OCI-M2 (cell line): ENCODE measurements around the gene TKFC.

Experiments used
- DNase-seq: peaks from one replicate; lab custom pipeline; 2025; ENCODE audit not compliant: unreplicated experiment; lab: John Stamatoyannopoulos, UW

Gene TKFC

DNA sequence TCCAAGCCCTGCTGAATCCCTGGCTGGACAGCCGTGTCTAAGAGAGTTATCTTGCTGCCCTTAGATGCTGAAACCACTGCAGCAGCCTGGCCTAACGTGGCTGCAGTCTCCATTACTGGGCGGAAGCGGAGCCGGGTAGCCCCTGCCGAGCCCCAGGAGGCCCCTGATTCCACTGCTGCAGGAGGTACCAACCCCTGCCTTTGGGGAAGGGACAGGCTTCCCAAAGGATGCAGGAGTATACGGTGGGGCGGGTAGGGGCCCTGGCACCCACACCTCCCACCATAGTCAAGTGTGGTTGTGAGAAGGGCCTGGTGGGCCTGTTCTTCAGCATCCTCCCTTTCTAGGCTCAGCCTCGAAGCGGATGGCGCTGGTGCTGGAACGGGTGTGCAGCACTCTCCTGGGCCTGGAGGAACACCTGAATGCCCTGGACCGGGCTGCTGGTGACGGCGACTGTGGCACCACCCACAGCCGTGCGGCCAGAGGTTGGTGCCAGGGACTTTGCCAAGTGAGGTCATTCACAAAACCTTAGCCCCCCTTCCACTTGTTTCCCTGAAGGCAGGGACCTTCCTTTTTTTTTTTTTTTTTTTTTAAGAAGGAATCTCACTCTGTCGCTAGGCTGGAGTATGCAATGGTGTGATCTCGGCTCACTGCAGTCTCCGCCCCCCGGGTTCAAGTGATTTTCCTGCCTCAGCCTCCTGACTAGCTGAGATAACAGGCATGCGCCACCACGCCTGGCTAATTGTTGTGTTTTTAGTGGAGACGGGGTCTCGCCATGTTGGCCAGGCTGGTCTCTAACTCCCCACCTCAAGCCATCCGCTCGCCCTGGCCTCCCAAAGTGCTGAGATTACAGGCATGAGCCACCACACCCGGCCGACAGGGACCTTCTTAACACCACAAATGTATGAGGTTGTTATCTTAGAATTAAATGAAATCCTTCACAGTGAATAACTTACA is 11.0 kb downstream of the TKFC start:
- no peak for DNase-seq

DNA sequence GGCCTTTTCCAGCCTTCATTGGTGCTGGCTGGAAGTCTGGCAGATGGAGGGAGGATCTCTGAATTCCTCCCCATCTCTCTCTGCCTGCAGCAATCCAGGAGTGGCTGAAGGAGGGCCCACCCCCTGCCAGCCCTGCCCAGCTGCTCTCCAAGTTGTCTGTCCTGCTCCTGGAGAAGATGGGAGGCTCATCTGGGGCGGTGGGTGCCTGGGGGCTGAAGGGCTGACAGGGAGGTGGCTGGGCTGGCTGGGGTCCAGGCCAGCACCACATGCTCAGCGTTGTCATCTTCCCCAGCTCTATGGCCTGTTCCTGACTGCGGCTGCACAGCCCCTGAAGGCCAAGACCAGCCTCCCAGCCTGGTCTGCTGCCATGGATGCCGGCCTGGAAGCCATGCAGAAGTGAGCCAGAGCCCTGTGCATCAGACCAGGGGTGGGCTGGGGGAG is 12.2 kb downstream of the TKFC start:
- no peak for DNase-seq

DNA sequence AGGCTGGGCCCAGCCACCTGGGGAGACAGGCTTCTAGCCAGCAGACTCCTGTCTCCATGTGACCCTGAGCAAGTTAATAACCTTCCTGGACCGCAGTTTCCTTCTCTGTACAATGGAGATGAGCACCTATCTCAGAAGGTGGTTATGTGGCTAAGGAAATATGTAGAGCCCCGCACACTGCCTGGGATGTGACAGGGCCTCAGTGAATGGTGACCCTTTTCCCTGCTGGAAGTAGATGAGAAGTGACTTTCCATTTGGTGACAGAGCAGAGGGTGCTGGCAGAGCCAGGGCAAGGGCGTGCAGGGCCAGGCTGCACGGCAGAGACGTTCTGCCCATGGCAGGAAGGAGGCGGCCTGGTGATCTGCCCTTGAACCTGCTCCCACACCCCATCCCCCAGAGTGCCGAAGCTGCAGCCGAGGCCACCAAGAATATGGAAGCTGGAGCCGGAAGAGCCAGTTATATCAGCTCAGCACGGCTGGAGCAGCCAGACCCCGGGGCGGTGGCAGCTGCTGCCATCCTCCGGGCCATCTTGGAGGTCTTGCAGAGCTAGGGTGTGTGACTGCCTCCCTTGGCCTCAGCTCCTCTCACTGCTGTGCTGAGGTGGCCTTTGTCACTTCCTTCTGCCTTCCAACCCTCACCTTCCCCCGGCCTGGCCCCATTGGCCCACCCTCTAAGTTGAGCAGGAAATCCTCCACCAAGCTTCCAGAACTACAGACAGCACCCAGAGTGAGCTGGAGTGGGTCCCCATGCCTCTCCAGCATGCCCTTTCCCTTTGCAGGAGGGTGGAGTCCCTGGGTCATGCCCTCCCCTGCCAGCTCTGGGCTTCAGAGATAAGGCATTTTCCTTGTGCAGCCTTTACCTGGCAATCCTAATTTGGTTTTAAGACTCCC is 13.2 kb downstream of the TKFC start:
- no peak for DNase-seq

DNA sequence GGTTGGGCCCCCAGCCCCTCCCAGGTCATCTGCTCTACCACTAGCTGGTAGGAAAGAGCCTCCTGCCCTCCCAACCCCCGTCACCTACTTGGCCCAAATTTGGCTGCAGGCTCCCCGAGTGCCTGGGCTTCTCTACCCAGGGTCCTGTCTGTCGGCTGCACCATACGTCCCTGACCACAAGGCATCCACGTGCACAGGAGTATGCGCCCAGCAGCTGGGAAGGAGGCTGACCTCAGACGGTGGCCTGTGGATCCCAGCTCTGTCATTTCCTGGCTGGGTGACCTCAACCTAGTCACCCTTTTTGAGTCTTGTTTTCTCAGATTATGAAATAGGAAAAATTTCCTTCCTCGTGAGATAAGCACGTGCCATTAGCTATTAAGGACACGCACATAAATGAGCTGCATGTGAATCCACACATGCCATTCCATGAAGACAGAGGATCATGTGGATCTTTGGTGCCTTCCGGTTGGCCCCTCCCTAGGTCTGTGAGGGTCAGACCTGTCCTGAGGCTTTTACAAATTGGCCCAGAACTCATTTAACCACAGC is 15.0 kb downstream of the TKFC start:
- no peak for DNase-seq

DNA sequence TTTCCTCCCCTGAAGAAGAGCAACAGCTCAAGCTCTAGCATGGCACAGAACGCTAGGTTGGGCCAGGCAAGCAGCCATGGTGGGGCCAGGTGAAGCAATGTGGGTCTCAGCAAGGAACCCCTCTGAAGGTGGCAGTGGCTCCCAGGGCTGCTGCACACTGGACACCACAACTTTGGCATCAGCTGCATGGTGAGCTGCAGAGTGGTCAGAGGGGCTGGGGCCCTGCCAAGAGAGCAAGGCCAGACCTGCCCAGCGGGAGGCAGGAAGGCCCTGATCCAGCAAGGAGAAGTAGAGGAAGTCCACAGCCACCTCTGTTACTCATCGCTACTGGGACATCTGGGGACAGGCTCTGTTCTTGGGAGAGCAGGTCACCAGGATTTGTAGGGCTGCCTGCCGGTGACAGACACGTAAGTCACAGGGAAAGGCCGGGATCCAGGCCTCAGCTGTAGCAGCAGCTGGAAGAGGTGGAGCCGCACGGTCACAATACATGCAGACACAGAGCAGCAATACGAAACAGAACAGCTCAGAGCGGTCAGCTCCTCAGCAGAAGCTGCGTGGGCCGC is 16.2 kb downstream of the TKFC start:
- DNase-seq, result no peak

DNA sequence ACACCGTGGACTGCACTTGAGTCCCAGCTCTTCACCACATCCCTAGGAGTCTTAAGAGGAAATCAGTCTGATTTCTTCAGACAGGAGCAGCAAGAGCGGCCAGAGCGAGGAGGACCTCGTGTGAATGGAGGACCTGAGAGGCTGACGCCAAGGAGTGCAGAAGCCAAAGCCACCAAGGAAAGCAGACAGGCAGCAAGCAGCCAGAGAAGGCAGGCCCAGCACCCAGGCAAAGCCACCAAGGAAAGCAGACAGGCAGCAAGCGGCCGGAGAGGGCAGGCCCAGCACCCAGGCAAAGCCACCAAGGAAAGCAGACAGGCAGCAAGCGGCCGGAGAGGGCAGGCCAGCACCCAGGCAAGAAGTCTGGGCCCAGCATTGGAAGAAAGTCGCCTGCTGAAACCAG is 16.9 kb downstream of the TKFC start:
- no peak for DNase-seq

DNA sequence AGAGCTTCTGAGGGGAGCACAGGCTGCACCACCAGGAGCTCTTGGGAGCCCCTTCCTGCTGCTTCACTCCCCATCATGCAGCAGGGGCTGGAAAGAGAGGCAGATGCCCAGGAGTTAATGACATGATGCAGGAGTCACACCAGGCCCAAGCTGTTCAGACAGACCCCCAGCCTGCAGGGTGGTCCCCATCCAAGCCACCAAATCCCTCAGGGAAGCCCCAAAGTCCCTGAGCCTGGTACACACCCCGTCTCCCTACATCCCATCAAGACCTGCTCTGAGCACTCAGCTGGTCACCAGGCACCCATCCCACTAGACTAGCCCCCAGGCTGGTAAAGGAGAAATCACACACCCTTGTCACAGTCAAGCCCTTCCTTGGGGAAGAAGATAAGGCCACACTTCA is 17.3 kb downstream of the TKFC start:
- no peak for DNase-seq

DNA sequence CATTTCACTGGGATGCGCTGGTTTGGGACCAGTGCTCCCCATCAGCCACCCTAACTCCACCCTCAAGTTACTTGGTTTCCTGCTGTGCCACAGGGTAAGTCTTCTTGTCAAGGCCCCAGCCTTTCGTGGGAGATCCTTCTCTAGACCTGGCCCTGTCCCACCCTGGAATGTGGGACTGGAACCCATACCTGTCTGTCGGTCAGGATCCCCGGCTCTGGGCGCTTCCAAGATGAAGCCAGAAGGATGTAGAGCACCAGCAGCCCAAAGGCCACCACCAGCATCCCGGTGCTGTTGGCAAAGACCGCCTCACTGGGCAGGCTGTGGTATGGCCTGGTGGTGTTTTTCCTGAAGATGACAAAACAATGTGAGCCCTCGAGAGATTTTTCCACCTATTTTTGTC is 17.8 kb downstream of the TKFC start:
- no peak for DNase-seq

DNA sequence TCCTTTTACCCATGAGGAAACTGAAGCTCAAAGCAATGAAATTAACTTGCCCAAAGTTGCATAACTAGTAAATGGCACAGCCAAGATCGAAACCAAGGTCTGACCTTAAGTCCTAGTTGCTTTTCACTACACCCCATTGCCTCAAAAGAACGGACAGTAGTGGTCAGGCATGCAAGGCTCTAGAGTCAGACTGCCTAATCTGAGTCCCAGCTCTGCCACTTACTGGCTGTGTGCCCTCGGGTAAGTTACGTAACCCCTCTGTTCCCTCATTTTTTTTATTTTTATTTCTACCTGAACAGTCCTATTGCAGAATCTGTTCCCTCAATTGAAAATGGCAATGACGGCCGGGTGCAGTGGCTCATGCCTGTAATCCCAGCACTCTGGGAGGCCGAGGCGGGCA is 19.0 kb downstream of the TKFC start:
- no peak for DNase-seq

DNA sequence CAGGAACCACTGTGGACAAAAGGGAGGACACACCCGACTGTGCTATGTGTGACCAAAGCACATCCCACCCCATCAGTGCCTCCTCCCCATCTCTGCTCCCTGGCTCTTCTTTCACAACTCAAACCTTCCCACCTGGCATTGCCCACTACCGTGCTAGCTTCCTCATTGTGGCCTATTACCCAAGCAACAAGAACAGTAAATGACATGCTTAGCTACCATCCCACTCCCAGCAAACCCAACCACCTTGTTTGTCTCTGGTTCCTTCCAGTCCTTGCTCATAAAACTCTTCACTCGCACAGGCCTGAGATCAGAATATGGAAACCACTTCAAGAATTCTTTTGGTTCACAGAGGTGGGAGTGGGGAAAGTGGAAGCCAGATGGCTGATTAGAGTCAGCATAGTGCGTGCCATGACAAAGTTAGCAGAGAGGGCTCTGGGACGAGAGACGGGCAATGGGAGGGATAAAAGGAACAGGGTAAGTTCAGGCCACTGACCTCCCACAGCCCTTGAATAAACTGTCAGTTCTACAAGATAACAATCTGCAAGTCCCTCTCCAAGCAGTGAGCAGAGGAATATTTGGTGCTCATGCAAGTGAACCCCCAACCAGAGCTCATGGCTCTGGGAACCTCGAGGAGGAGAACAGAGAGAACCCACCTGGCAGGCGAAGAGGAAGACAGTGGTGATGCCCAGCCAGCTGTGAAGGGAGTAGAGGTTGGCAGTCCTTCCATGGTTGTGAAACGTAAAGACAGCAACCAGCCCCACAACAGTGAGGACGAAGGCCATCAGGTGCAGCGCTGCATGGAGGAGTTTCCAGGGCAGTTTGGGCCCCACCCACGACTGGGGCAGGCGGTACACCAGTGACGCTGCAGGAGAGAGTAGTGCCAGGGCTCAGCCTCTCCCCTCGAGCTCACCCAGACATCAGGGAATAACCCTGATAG is 20.4 kb downstream of the TKFC start:
- no peak for DNase-seq

DNA sequence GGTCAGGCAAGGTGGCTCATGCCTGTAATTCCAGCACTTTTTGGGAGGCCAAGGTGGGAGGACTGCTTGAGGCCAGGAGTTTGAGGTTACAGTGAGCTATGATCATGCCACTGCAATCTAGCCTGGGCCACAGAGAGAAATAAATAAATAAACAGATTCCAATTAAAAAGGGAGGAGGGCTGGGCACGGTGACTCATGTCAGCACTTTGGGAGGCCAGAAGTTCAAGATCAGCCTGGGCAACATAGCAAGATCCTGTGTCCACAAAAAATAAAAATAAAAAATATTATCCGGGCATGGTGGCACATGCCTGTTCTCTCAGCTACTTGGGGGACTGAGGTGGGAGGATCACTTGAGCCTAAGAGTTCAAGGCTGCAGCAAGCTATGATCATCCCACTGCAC is 21.2 kb downstream of the TKFC start:
- no peak for DNase-seq

DNA sequence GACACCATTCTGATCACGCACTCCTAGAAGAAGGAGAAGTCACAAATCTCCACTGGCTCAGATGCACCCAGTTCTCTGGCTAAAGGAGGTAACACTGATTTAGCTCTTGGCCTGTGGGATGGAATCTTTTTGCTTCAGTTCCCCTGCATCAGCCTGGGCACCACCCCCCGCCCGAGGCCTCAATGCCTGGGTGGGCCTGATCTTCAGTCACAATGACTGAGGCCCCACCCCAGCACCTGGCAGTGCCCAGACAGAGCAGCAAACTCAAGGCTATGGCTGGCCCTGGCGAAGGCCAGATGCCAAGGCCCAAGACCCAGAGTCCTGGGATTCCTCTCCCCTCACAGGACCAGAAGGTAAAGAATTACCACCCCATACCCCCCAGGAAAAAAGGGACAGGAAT is 23.7 kb downstream of the TKFC start:
- DNase-seq, result no peak

DNA sequence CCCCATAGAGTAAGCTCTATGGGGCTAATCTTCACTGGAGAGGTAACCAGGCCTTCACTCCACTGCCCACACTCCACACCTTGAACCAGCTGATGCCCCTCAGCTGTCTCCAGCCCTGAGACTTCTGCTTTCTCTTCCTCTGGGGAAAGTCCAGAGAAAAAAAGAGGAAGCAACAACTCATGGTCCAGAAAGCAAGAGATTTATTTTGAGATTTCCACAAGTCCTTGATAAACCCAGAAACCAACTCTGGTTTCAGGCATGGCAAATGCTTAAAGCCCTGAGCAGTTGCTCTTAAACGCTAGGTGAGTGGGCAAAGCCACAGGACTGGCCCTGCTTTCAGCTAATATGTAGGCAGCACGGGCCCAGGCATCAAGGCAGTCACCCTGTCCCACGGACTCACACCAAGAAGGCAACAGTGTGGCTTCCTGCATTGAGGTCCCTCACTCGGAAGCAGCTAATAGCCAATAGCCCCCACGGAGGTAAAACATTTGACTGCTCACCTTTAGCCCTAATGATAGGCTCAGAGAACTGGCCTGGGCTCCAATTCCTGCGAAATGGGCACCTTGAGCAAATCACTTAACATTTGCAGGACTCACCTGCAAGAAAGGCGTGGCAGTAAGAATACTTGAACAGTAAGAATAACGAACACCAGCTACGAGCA is 24.3 kb downstream of the TKFC start:
- DNase-seq, result no peak

DNA sequence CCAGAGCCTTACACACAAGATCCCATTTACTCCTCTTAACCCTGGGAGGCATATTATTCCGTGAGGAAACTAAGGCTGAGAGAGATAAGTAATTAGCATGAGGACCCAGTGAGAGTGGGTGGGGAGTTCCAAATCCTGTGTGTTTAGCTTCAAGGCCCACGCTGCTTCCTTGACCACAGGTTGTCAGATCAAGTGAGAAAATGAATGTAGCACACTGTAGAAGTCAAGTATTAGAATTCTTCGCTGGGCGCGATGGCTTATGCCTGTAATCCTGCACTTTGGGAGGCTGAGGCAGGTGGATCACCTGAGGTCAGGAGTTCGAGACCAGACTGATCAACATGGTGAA is 24.8 kb downstream of the TKFC start:
- no peak for DNase-seq

DNA sequence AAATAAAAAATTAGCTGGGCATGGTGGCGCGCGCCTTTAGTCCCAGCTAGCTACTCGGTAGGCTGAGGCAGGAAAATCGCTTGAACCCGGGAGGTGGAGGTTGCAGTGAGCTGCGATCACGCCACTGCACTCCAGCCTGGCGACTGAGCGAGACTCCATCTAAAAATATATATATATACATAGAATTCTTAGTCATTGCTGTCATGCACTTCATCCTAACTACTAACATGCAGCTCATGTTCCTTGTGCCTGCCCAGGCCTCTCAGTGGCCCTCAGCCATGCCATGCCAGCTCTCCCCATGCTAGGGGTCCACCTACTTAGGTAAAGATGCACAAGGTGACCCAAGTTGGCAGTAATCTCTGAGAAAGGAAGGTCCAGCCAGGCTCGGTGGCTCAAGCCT is 25.5 kb downstream of the TKFC start:
- no peak for DNase-seq

DNA sequence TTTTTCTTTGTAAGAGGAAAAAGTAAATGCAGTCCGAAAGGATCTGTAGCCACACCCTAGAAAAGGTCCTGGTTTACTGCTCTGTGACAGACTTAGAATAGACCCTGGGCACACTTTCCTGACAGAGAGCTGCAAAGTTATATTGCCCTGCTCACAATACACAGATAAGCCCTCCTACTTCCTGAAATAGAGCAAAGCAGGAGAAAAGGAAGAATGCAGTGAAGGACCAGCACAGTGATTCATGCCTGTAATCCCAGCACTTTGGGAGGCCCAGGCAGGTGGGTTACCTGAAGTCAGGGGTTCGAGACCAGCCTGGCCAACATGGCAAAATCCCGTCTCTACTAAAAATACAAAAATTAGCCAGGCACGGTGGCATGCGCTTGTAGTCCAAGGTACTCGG is 26.5 kb downstream of the TKFC start:
- no peak for DNase-seq

DNA sequence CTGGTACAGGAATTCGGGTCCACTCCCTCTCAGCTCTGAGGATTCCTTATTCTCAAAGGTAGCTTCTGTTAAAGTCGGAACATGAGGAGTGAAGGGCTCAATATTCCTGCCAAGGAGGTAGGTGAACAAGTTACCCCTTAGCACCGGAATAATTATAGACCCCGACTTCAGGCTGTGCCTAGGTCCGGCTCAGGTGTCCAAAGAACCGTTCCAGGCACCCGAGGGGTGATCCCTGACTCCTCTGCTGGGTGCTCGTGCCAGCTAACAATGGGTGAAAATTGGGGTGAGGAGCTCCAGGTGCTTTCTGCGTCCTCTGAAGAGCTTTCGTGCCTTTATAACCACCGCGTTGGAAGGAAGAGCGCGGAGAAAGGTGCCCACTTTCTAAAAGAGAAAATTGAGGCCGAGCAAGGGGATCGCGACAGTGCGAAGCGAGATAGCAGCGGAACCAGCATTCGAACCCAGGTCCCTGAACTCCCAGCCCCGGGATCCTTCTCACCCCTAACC is 28.3 kb downstream of the TKFC start:
- DNase-seq, result no peak

DNA sequence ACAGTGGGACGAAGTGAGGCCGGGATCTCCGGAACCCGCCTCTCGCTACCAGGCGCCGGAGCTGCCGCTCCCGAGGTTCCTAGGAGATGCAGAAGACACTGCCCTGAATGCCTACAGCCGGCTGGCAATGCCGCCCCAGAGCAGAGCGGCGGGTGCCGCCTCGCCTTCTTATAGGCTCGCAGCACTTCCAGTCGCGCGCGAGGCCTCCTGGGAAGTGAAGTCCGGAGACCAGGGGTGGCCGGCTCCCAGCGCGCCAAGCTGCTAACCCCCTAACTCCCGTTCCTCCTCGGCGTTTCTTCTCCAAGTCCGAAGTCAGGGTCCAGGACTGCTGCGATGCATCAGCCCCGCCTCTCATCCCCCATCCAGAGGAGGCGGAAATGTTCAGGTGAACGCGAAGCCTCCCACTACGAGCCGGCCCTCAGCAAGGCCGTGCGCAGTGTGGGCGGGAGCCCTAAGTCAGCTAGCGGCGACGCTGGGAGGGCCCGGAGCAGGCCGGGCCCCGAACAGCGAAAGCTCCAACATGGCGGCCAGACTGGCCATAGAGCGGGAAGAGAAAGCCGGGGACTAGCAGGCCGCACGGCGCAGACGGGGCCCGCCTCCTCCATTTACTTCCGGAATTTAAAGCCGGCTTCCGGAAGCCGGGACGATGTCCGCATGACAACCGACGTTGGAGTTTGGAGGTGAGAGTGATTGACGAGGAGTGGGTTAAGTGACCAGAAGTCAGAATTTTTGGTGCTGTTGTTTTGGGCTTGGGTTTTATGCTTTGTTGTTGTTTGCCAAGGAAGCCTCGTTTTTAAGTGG is 28.9 kb downstream of the TKFC start, which contains the start of the genes CYB561A3 and TMEM138:
CYB561A3 (minus strand) TSS at position 142 of the 801 bp plus-strand sequence. CDS start 5,169 bp downstream, outside the sequence.
TMEM138 (plus strand) TSS at position 634 of the 801 bp plus-strand sequence. CDS start 2,017 bp downstream, outside the sequence.
- DNase-seq, result peak; percentile 63

DNA sequence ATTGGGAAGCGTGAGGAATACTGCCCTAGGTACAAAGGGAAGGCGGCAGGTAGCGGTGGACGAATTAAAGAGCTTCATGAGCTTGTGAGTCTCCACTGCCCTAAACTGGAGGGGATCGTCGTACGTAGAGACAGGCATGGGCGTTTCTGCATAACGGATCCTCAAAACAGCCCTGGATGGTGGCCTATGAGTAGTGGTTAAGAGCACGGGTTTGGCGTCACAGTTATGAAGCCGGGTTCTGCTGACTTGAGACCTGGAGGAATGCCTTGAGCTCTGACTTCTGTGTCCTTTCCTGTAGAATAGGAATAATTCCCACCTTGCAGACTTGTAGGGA is 29.5 kb downstream of the TKFC start:
- no peak for DNase-seq
